Natural killer cell (primary cell): ENCODE results near the gene KIF12. TPM values are rescaled to one million over a fixed set of nuclear protein-coding genes. Genes with fewer than 3 reads are reported as not detected.

Experiments
- ATAC-seq, 3 donors: fragments of 150-1000 bp in 2 of 3; fragments of 200-7000 bp in 1 of 3; cut with Tn5 transposase; 1 replicate in 1 of 3; 2 replicates in 2 of 3; pipeline ENCODE4 v1.10.0; 2021; ENCODE audit warnings: mild to moderate bottlenecking in 2 of 3, moderate library complexity in 2 of 3
- DNase-seq, 2 donors: peaks; one replicate each; pipeline versions ENCODE4 v3.0.0 to v3.0.0-alpha.2; 2013 to 2021; ENCODE audit warnings: mixed read lengths in 1 of 2
- H3K27ac ChIP-seq: one replicate; pipeline ENCODE4 v1.5.1; 2013; ENCODE audit warnings: mild to moderate bottlenecking, low read length
- H3K27me3 ChIP-seq: one replicate; pipeline ENCODE4 v1.6.1; 2013; ENCODE audit warnings: low read length; ENCODE audit not compliant: control insufficient read depth, insufficient read depth
- H3K36me3 ChIP-seq: one replicate; pipeline ENCODE4 v1.6.1; 2013; ENCODE audit warnings: low read length; ENCODE audit not compliant: control insufficient read depth, insufficient read depth
- H3K4me1 ChIP-seq: one replicate; pipeline ENCODE4 v1.6.1; 2013; ENCODE audit warnings: low read length; ENCODE audit not compliant: control insufficient read depth, insufficient read depth
- H3K4me3 ChIP-seq: one replicate; pipeline ENCODE4 v1.5.1; 2013; ENCODE audit warnings: low read length
- H3K9me3 ChIP-seq: one replicate; pipeline ENCODE4 v1.6.1; 2013; ENCODE audit warnings: low read length; ENCODE audit not compliant: control insufficient read depth, insufficient read depth
- H3K27ac Mint-ChIP-seq, 2 donors: one replicate each; pipeline ENCODE4 v1.8.0; 2022; ENCODE audit warnings: mild to moderate bottlenecking in 2 of 2, mixed read lengths in 2 of 2, moderate library complexity in 1 of 2
- H3K27me3 Mint-ChIP-seq, 2 donors: one replicate each; pipeline ENCODE4 v1.8.0; 2022; ENCODE audit warnings: low read depth in 2 of 2, mixed read lengths in 2 of 2
- H3K36me3 Mint-ChIP-seq: one replicate; pipeline ENCODE4 v1.8.0; 2022; ENCODE audit warnings: mixed read lengths
- H3K4me1 Mint-ChIP-seq, 2 donors: one replicate each; pipeline ENCODE4 v1.8.0; 2022; ENCODE audit warnings: mixed read lengths in 2 of 2
- H3K4me3 Mint-ChIP-seq: one replicate; pipeline ENCODE4 v1.8.0; 2022; ENCODE audit warnings: mild to moderate bottlenecking, moderate library complexity, mixed read lengths
- H3K9me3 Mint-ChIP-seq, 2 donors: one replicate each; pipeline ENCODE4 v1.8.0; 2022; ENCODE audit warnings: mixed read lengths in 2 of 2
- CTCF ChIP-seq: fragments of 200-600 bp; IDR thresholded peaks from one replicate; pipeline ENCODE4 v1.8.0; 2022; ENCODE audit warnings: antibody characterized with exemption
- WGBS: methylation state at CpG from one replicate; pipeline ENCODE4 v1.1.7; 2013; ENCODE audit warnings: missing lambda C conversion rate; ENCODE audit not compliant: insufficient coverage; 5-methylcytosine and 5-hydroxymethylcytosine counted together
- intact Hi-C: fragments of 100-400 bp; cut with micrococcal nuclease; formaldehyde crosslinking; loops from one replicate; pipeline ENCODE4 v1.14.2; 2022
- total RNA-seq, 4 donors: library from RNA; stranded (reverse); fragments of 120-200 nt in 1 of 4; gene quantifications; one replicate each; pipeline versions ENCODE4 v1.2.3 to v1.2.4, GENCODE V29; 2013 to 2022

Gene KIF12
- total RNA-seq, 3 donors from 2014 or later (not counting 1 experiment from before 2014, with no cell fraction given) = not detected

- intact Hi-C loops = no loop called here
- no peaks in the 10 kb centered on the region for H3K9me3 Mint-ChIP-seq
- 59% methylated on average over 4 of the region's 4 CpGs for WGBS
Observed at GRCh38 chr9:114075602-114076001, 23.5 kb downstream of the KIF12 start.

GRCh38 chr9:114072184-114073140 lies 26.6 kb downstream of the KIF12 start:
- H3K9me3 Mint-ChIP-seq = no peaks in the 10 kb centered on the region
- H3K36me3 Mint-ChIP-seq = no peaks in the 10 kb centered on the region
- no peak overlapping the region for H3K4me3 ChIP-seq
- no peaks in the 10 kb centered on the region for H3K4me1 Mint-ChIP-seq
- no peaks in the 10 kb centered on the region for H3K27me3 ChIP-seq
- no peak overlapping the region for H3K4me3 Mint-ChIP-seq
- H3K4me1 ChIP-seq = no peaks in the 10 kb centered on the region
- 81% methylated on average over 14 of the region's 14 CpGs for WGBS
- no peak for TF ChIP-seq CTCF
- H3K27me3 Mint-ChIP-seq = peaks cover 13 to 26% of the 10 kb centered on the region in 2 donors
- ATAC-seq (no peak), DNase-seq (no peak)
- no peak overlapping the region for H3K27ac Mint-ChIP-seq
- no peak overlapping the region for H3K27ac ChIP-seq
- intact Hi-C loops = no loop called here
- H3K9me3 ChIP-seq = no peaks in the 10 kb centered on the region
- H3K36me3 ChIP-seq = no peaks in the 10 kb centered on the region

More at GRCh38 chr9:114075602-114076001, 23.5 kb downstream of the KIF12 start:
- DNase-seq = no peak
- no peak for ATAC-seq
- no peaks in the 10 kb centered on the region for H3K27me3 ChIP-seq
- Mint-ChIP-seq H3K4me1 (no peaks in the 10 kb centered on the region), H3K27ac (no peak overlapping the region), H3K36me3 (no peaks in the 10 kb centered on the region), H3K4me3 (no peak overlapping the region), H3K27me3 (peaks cover 9 to 22% of the 10 kb centered on the region in 2 donors)
- H3K36me3 ChIP-seq = no peaks in the 10 kb centered on the region
- no peaks in the 10 kb centered on the region for H3K9me3 ChIP-seq
- H3K4me3 ChIP-seq = no peak overlapping the region
- H3K27ac ChIP-seq = no peak overlapping the region
- no peaks in the 10 kb centered on the region for H3K4me1 ChIP-seq
- TF ChIP-seq CTCF = no peak

- no peak overlapping the region for H3K27ac Mint-ChIP-seq
- WGBS = 88% methylated on average over 7 of the region's 7 CpGs
- H3K4me1 Mint-ChIP-seq = no peaks in the 10 kb centered on the region
- no peaks in the 10 kb centered on the region for H3K27me3 ChIP-seq
- peaks cover 15 to 21% of the 10 kb centered on the region in 2 donors for H3K27me3 Mint-ChIP-seq
- no peaks in the 10 kb centered on the region for H3K36me3 Mint-ChIP-seq
- TF ChIP-seq CTCF = no peak
- no peaks in the 10 kb centered on the region for H3K36me3 ChIP-seq
- no peak for DNase-seq
- no peaks in the 10 kb centered on the region for H3K9me3 Mint-ChIP-seq
- no peak for ATAC-seq
- H3K4me1 ChIP-seq = no peaks in the 10 kb centered on the region
- no peak overlapping the region for H3K4me3 Mint-ChIP-seq
- no peaks in the 10 kb centered on the region for H3K9me3 ChIP-seq
- H3K4me3 ChIP-seq = no peak overlapping the region
- H3K27ac ChIP-seq = no peak overlapping the region
- intact Hi-C loops = no loop called here
Observed at GRCh38 chr9:114071197-114071795, 27.8 kb downstream of the KIF12 start.
